Common myeloid progenitor, CD34-positive (primary cell): ENCODE data around the gene NAA15.

Experiments used
- CTCF ChIA-PET: fragments of 350-600 bp; sonication (Branson Sonifier 250); formaldehyde crosslinking; loops from one replicate; lab custom pipeline; 2021; ENCODE audit warnings: antibody characterized with exemption; lab: Charles Lee
- POLR2A ChIA-PET: fragments of 350-600 bp; sonication (Branson Sonifier 250); formaldehyde crosslinking; loops from one replicate; lab custom pipeline; 2021; ENCODE audit warnings: antibody characterized with exemption; lab: Charles Lee
- DNase-seq, 3 donors: peaks; one replicate each; pipeline versions ENCODE4 v3.0.0 to v3.0.0-alpha.2; 2013
- H3K27ac ChIP-seq, 2 experiments: 1 replicate in 1 of 2; 2 replicates in 1 of 2; pipeline ENCODE4 v1.7.0; 2013; ENCODE audit warnings: inconsistent platforms in 2 of 2, low read length in 2 of 2, mild to moderate bottlenecking in 2 of 2, low read depth in 1 of 2, moderate library complexity in 1 of 2; ENCODE audit not compliant: severe bottlenecking in 2 of 2, insufficient read depth in 1 of 2, poor library complexity in 1 of 2
- H3K27me3 ChIP-seq, 5 experiments: replicated peaks in 2 of 5; 1 replicate in 3 of 5; 2 replicates in 2 of 5; pipeline versions ENCODE4 v1.6.1 to v1.7.0; 2013; ENCODE audit warnings: low read length in 4 of 5, mild to moderate bottlenecking in 2 of 5, moderate library complexity in 2 of 5, inconsistent platforms in 1 of 5; ENCODE audit not compliant: insufficient read depth in 5 of 5, control insufficient read depth in 4 of 5
- H3K36me3 ChIP-seq, 4 experiments: 1 replicate in 2 of 4; 2 replicates in 2 of 4; pipeline versions ENCODE4 v1.6.1 to v1.7.0; 2013; ENCODE audit warnings: low read length in 3 of 4, control low read depth in 1 of 4, mild to moderate bottlenecking in 1 of 4; ENCODE audit not compliant: control insufficient read depth in 4 of 4, insufficient read depth in 4 of 4
- H3K4me1 ChIP-seq, 4 experiments: 1 replicate in 3 of 4; 2 replicates in 1 of 4; pipeline versions ENCODE4 v1.6.1 to v1.7.1; 2013; ENCODE audit warnings: low read length in 3 of 4, mild to moderate bottlenecking in 3 of 4, control low read depth in 1 of 4, inconsistent platforms in 1 of 4, moderate library complexity in 1 of 4; ENCODE audit not compliant: control insufficient read depth in 4 of 4, insufficient read depth in 4 of 4; ENCODE audit errors: control extremely low read depth in 1 of 4
- H3K4me3 ChIP-seq, 7 experiments: 1 replicate in 4 of 7; 2 replicates in 3 of 7; pipeline versions ENCODE4 v1.5.1 to v1.7.0; 2013; ENCODE audit warnings: mild to moderate bottlenecking in 7 of 7, low read length in 6 of 7, moderate library complexity in 6 of 7, inconsistent platforms in 2 of 7, low read depth in 2 of 7, control low read depth in 1 of 7; ENCODE audit not compliant: insufficient read depth in 4 of 7, control insufficient read depth in 1 of 7; ENCODE audit errors: extremely low read depth in 1 of 7
- H3K9me3 ChIP-seq, 5 experiments: 1 replicate in 4 of 5; 2 replicates in 1 of 5; pipeline versions ENCODE4 v1.6.1 to v1.7.1; 2013; ENCODE audit warnings: low read length in 4 of 5, mild to moderate bottlenecking in 2 of 5, inconsistent platforms in 1 of 5, low read depth in 1 of 5, moderate library complexity in 1 of 5; ENCODE audit not compliant: control insufficient read depth in 4 of 5, insufficient read depth in 2 of 5; ENCODE audit errors: control extremely low read depth in 1 of 5
- WGBS: methylation state at CpG from one replicate; pipeline ENCODE4 v1.1.5; 2013; ENCODE audit not compliant: insufficient coverage; 5-methylcytosine and 5-hydroxymethylcytosine counted together

The NAA15 gene

DNA sequence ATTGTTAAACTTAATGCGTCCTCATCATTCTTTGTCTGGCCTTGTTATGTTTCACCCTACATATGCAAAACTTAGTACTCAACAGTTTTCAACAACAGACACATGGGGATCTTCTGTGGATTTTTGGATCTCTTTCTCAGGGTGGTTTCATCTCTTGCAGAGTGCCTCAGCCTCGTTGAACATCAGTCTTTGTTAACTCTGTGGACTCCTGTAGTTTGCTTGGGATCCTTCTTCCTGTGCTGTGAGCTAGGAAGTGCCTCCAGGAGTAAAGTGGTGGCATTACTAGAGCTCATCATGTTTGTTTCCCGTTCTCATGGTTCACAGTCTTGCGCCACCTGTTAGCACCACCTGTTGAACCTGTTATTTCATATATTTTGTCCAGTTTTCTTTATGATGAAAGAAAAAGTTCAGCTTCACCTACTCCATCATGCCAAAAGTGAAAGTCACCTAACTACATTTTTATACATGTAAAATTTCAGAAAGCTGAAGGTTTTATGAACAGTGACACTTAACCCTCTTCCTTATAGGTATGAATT is 28.4 kb downstream of the NAA15 start:
- H3K27me3 ChIP-seq = no peaks in the 10 kb centered on the region
- WGBS = 83% methylated on average over 1 of the region's 4 CpGs
- no peak overlapping the region for H3K27ac ChIP-seq
- peaks cover 0 to 16% (median 12%) of the 10 kb centered on the region in 4 experiments for H3K36me3 ChIP-seq
- no peak overlapping the region for H3K4me3 ChIP-seq
- H3K9me3 ChIP-seq = peaks cover 0 to 3% (median 0%) of the 10 kb centered on the region in 5 experiments
- ChIA-PET POLR2A (no interaction called here), CTCF (interaction anchor here (0.8 to 4.5 kb wide), 7 partner anchors 10 to 115 kb away, joined by 3 to 17 read pairs (median 4); partner anchors contain the start of genes NAA15 and NDUFC1)
- DNase-seq = no peak
- peaks cover 0 to 5% (median 0%) of the 10 kb centered on the region in 4 experiments for H3K4me1 ChIP-seq

DNA sequence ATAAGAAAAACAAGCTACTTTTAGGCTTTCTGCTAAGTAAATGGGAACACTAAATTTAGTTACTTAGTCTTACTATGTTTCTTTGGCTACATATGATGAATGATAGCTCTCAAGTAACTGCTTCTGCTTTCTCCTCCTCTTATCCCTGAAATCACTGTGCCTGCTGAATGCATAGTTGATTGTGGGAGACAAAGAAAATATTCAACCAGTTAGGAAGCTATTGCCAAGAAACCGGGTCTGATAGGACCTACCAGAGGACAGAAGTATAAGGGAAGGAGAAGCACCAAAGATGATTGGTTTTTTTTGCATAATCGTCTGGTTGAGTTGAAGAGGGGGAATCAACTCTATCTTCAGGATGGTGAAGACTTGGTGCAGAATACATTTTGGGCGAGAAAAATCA is 29.0 kb downstream of the NAA15 start:
- POLR2A ChIA-PET = no interaction called here
- 91% methylated on average over 3 of the region's 3 CpGs for WGBS

DNA sequence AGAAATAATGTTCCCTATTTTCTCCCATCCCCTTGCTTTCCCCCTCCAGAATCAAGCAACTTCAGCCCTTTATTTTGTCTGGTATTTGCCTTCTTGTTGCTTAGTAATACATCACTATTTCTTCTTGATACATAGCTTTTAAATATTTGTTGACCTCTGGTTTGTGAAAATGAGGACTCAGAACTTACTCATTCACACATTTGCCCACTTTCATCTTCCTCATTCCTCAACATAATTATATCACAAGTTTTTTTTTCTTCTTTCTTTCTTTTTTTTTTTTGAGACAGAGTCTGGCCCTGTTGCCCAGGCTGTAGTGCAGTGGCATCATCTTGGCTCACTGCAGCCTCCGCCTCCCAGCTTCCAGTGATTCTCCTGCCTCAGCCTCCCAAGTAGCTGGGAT is 29.9 kb downstream of the NAA15 start:
- Histone ChIP-seq H3K36me3 (peaks cover 2 to 21% (median 12%) of the 10 kb centered on the region in 4 experiments), H3K9me3 (peaks cover 0 to 3% (median 0%) of the 10 kb centered on the region in 5 experiments), H3K4me3 (no peak overlapping the region), H3K4me1 (peaks cover 0 to 5% (median 0%) of the 10 kb centered on the region in 4 experiments), H3K27ac (no peak overlapping the region), H3K27me3 (no peaks in the 10 kb centered on the region)
- CTCF ChIA-PET = interaction anchor here (0.6 to 4.5 kb wide), 9 partner anchors 8 to 373 kb away, joined by 3 to 17 read pairs (median 4); partner anchors contain the start of genes NAA15 and NDUFC1
- DNase-seq = peak in 2 of 3 donors; percentile 26 to 36
- no CpG with 5 or more reads among the region's 1 CpG for WGBS
- POLR2A ChIA-PET = interaction anchor here (0.6 kb wide), 1 partner anchor 71 kb away, joined by 3 read pairs; no protein-coding TSS in a partner anchor

More for the DNA sequence above, 29.0 kb downstream of the NAA15 start:
- Histone ChIP-seq H3K4me1 (peaks cover 0 to 5% (median 0%) of the 10 kb centered on the region in 4 experiments), H3K36me3 (peaks cover 2 to 18% (median 12%) of the 10 kb centered on the region in 4 experiments), H3K4me3 (no peak overlapping the region), H3K27me3 (no peaks in the 10 kb centered on the region), H3K9me3 (peaks cover 0 to 3% (median 0%) of the 10 kb centered on the region in 5 experiments), H3K27ac (no peak overlapping the region)
- CTCF ChIA-PET = interaction anchor here (0.9 to 4.5 kb wide), 7 partner anchors 9 to 115 kb away, joined by 3 to 17 read pairs (median 4); partner anchors contain the start of genes NAA15 and NDUFC1
- DNase-seq = no peak

DNA sequence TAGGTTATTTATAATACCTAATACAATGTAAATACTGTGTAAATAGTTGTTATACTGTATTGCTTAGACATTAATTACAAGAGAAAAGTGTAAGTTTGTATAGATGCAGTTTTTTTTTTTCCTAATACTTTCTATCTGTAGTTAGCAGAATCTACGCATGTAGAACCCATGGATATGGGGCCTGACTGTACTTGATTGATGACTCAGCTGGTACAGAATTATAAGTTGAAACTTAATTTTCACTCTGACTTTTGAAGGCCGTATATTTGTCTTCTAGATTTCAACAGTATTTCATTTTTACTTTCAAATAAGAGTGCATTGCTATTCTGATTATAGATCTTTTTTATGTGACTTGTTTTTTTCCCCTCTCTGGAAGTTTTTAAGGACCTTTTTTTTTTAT is 31.7 kb downstream of the NAA15 start:
- ChIA-PET CTCF (interaction anchor here (4.5 kb wide), 1 partner anchor 31 kb away, joined by 17 read pairs; the partner anchor contains the start of genes NAA15 and NDUFC1), POLR2A (no interaction called here)
- H3K4me3 ChIP-seq = no peak overlapping the region
- H3K4me1 ChIP-seq = peaks cover 0 to 5% (median 0%) of the 10 kb centered on the region in 4 experiments
- no peak overlapping the region for H3K27ac ChIP-seq
- H3K36me3 ChIP-seq = peaks cover 7 to 22% (median 14%) of the 10 kb centered on the region in 4 experiments
- WGBS = no CpG with 5 or more reads among the region's 2 CpGs
- peaks cover 0 to 3% (median 0%) of the 10 kb centered on the region in 5 experiments for H3K9me3 ChIP-seq
- no peaks in the 10 kb centered on the region for H3K27me3 ChIP-seq
- DNase-seq = no peak

DNA sequence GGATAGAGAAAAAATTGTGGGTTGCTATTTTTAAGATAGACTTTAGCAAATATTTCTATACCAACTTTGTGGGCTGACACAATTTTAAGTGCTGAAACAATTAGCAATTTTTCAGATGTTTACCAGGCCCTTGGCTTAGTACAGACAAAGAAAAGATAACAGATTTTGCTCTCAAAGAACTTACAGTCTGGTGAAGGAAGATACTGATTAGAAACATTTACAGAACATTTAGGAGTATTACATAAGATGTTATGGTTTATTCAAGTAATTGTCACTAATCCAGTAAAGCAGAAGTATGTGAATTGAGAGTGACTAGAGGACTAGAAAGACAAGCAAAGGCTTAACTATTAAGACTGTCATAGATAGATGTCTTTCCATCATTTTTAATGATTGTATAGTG is 36.3 kb downstream of the NAA15 start:
- no peaks in the 10 kb centered on the region for H3K27me3 ChIP-seq
- peaks cover 7 to 31% (median 19%) of the 10 kb centered on the region in 4 experiments for H3K36me3 ChIP-seq
- ChIA-PET CTCF (interaction anchor here (0.7 kb wide), 1 partner anchor 42 kb away, joined by 3 read pairs; no protein-coding TSS in a partner anchor), POLR2A (interaction anchor here (0.5 to 1.0 kb wide), 3 partner anchors 19 to 142 kb away, joined by 3 to 5 read pairs (median 3); no protein-coding TSS in a partner anchor)
- H3K4me1 ChIP-seq = no peaks in the 10 kb centered on the region
- H3K4me3 ChIP-seq = no peak overlapping the region
- H3K27ac ChIP-seq = peak overlapping the region in 1 of 2 experiments; percentile 34
- H3K9me3 ChIP-seq = no peaks in the 10 kb centered on the region
- DNase-seq = peak in 2 of 3 donors; percentile 36 to 65

DNA sequence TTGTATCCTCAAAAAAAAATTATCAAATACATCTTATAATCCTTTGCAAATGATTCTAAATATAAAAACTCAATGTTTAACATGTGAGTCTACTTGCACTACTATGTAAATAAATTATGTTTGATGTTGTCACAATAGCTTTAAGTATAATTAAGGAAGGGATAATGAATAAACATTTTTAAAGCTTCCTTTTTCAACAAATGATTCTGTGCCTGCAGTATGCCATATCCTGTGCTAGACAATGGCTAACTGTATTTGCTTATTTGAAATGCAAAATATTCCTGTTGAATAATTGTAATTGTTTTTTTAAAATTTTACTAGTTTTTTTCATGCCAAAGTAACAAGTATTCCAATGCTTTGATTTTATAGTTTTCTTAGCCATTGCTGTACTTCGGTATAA is 60.0 kb downstream of the NAA15 start:
- H3K4me3 ChIP-seq = no peak overlapping the region
- no peaks in the 10 kb centered on the region for H3K4me1 ChIP-seq
- DNase-seq = no peak
- peaks cover 10 to 72% (median 41%) of the 10 kb centered on the region in 4 experiments for H3K36me3 ChIP-seq
- no CpG with 5 or more reads among the region's 1 CpG for WGBS
- H3K27ac ChIP-seq = no peak overlapping the region
- POLR2A ChIA-PET = no interaction called here
- CTCF ChIA-PET = interaction anchor here (1.4 to 2.7 kb wide), 2 partner anchors 9 to 106 kb away, joined by 3 to 8 read pairs; no protein-coding TSS in a partner anchor
- H3K9me3 ChIP-seq = no peaks in the 10 kb centered on the region
- H3K27me3 ChIP-seq = no peaks in the 10 kb centered on the region
